Thoracic aorta (tissue), 2 donors: ENCODE measurements around the gene PTGS1. TPM values are rescaled to one million over a fixed set of nuclear protein-coding genes. Genes with fewer than 3 reads are reported as not detected.

Experiments used
- ATAC-seq: fragments of 150-250 bp; one replicate; pipeline ENCODE4 v1.8.0; 2017; ENCODE audit warnings: low read depth; ENCODE audit not compliant: insufficient number of reproducible peaks, low FRiP score
- DNase-seq: peaks from one replicate; pipeline ENCODE4 v3.0.0-alpha.2; 2020; ENCODE audit warnings: low spot score
- H3K27ac ChIP-seq, 2 donors: fragments of 200-600 bp; sonication (generic); 1 replicate in 1 of 2; 2 replicates in 1 of 2; pipeline ENCODE4 v1.5.1; 2016; ENCODE audit warnings: mild to moderate bottlenecking in 2 of 2, moderate library complexity in 2 of 2
- H3K27me3 ChIP-seq: fragments of 200-600 bp; sonication (generic); replicated peaks from 2 replicates; pipeline ENCODE4 v1.6.0; 2016; ENCODE audit warnings: mild to moderate bottlenecking; ENCODE audit not compliant: insufficient read depth
- H3K36me3 ChIP-seq: fragments of 200-600 bp; sonication (generic); one replicate; pipeline ENCODE4 v1.5.1; 2016
- H3K4me1 ChIP-seq, 2 donors: fragments of 200-600 bp; sonication (generic); 1 replicate in 1 of 2; 2 replicates in 1 of 2; pipeline versions ENCODE4 v1.5.1 to v1.6.0; 2016; ENCODE audit warnings: low read depth in 2 of 2, mild to moderate bottlenecking in 1 of 2; ENCODE audit not compliant: control insufficient read depth in 1 of 2
- H3K4me3 ChIP-seq: fragments of 200-600 bp; sonication (generic); 2 replicates; pipeline ENCODE4 v1.5.1; 2016; ENCODE audit warnings: mild to moderate bottlenecking
- H3K9me3 ChIP-seq: fragments of 200-600 bp; sonication (generic); 2 replicates; pipeline ENCODE4 v1.5.1; 2016
- total RNA-seq, 2 donors: library from RNA; depleted of rRNA; stranded (reverse); fragments of >200 nt; gene quantifications; one replicate each; pipeline versions ENCODE4 v1.1.0 to v1.2.3, GENCODE V29; 2016
- TF ChIP-seq, protein P1 (sequence below): fragments of 200-600 bp; sonication (generic); IDR thresholded peaks from one replicate; pipeline ENCODE4 v1.5.1; 2019; ENCODE audit warnings: antibody characterized with exemption

Gene PTGS1
- total RNA-seq, 2 donors from 2014 or later: 10.8 to 13.8 TPM

DNA sequence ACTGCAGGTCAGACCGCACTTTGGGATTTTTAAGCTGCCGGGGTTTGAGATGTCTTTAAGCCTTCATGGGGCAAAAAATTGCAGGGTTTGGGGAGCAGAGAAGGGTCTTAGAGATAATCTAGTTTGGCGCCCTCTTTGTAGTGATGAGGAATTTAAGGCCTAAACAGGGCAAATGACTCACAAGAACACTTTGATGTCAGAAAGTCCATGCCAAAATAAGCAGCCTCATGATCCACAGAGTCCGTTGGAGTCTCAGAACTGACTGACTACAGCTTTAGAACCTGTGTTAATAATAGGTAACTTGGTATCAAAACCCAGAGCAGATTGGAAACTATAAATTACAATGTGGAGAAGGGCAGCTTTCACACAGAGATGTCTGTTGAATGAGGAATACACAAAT, 35.9 kb upstream of the PTGS1 start:
- no peaks in the 10 kb centered on the region for H3K27me3 ChIP-seq
- H3K9me3 ChIP-seq: no peaks in the 10 kb centered on the region
- no peak overlapping the region for H3K4me3 ChIP-seq
- peaks cover 0 to 15% of the 10 kb centered on the region in 2 donors for H3K4me1 ChIP-seq
- ATAC-seq (no peak), DNase-seq (no peak)
- H3K27ac ChIP-seq: no peak overlapping the region
- TF ChIP-seq, protein P1, sequence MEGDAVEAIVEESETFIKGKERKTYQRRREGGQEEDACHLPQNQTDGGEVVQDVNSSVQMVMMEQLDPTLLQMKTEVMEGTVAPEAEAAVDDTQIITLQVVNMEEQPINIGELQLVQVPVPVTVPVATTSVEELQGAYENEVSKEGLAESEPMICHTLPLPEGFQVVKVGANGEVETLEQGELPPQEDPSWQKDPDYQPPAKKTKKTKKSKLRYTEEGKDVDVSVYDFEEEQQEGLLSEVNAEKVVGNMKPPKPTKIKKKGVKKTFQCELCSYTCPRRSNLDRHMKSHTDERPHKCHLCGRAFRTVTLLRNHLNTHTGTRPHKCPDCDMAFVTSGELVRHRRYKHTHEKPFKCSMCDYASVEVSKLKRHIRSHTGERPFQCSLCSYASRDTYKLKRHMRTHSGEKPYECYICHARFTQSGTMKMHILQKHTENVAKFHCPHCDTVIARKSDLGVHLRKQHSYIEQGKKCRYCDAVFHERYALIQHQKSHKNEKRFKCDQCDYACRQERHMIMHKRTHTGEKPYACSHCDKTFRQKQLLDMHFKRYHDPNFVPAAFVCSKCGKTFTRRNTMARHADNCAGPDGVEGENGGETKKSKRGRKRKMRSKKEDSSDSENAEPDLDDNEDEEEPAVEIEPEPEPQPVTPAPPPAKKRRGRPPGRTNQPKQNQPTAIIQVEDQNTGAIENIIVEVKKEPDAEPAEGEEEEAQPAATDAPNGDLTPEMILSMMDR: no peak
- H3K36me3 ChIP-seq: no peaks in the 10 kb centered on the region

DNA sequence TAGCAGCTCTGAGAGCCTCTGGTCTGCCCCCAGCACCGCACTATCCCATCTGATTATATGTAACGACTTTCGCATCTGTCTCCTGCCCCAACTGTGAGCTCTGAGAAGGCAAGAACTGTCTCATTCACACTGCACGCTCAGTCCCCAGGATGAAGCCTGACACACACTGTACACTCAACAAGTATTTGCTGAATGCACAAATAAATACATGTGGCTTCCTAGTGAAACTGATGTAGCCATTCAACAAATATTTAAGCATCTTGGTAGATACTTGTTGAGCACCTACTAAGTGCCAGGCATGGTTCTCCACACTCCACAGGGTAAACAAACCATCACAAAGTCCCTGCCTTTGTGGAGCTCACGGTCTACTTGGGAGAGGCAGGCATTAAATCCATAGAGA, 34.6 kb upstream of the PTGS1 start:
- no peaks in the 10 kb centered on the region for H3K27me3 ChIP-seq
- no peak overlapping the region for H3K27ac ChIP-seq
- ATAC-seq (no peak), DNase-seq (no peak)
- no peaks in the 10 kb centered on the region for H3K9me3 ChIP-seq
- peaks cover 0 to 15% of the 10 kb centered on the region in 2 donors for H3K4me1 ChIP-seq
- no peak overlapping the region for H3K4me3 ChIP-seq
- TF ChIP-seq, protein P1: no peak
- no peaks in the 10 kb centered on the region for H3K36me3 ChIP-seq

DNA sequence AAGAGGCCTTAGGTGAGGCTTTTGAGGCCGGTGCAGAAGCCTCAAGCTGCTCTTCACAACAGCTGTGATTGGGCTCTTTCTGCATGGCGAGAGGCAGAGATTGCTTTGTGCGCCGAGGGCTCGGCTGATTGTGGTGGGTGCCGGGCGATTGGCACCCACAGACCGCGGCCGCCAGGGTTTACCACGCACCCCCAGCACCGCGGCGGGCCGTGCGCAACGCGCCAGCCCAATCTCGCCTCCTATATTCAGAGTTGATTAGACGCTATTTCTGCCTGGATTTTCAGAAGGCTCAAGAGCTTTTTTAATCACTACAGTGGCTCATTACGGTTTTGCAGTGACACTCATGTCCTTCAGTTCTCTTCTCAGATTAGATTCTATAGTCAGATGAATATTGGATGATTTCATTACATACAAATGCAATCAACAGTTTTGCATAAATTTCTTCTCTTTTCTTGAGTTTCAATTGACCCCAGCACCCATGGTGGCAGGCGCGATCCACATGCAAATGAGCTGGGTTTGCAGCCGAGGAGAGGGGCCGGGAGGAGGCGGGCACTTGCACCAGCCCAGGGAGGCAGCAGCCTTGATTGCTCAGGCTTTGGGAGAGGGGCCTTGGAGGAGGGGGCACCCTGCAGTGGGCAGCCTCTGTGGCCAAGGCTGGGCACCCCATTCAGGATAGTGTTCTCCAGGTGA, 33.8 kb upstream of the PTGS1 start:
- Histone ChIP-seq H3K4me1 (peaks cover 0 to 15% of the 10 kb centered on the region in 2 donors), H3K27ac (no peak overlapping the region), H3K9me3 (no peaks in the 10 kb centered on the region), H3K4me3 (no peak overlapping the region), H3K27me3 (no peaks in the 10 kb centered on the region), H3K36me3 (no peaks in the 10 kb centered on the region)
- ATAC-seq (no peak), DNase-seq (no peak)
- TF ChIP-seq, protein P1: no peak

DNA sequence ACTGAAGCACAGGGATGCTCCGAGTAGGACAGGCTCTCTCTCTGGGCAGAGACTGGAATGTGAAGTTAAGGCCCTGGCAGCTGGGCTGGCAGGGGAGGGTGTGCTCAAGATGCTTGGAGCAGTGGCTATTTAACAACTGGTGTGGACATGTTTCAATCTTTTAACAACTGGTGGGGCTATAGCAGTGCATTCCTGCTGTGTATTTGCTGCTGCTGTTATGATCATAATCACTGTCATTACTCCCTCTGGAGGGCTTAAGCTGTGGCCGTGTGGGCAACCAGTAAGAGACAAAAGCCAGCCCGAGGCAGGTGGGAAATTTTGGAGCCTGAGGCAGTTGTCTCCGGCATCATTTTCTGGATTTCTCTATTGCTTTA, 33.3 kb upstream of the PTGS1 start:
- TF ChIP-seq, protein P1: no peak
- Histone ChIP-seq H3K4me3 (no peak overlapping the region), H3K36me3 (no peaks in the 10 kb centered on the region), H3K27me3 (no peaks in the 10 kb centered on the region), H3K9me3 (no peaks in the 10 kb centered on the region), H3K27ac (no peak overlapping the region), H3K4me1 (peaks cover 0 to 15% of the 10 kb centered on the region in 2 donors)
- ATAC-seq (no peak), DNase-seq (no peak)

DNA sequence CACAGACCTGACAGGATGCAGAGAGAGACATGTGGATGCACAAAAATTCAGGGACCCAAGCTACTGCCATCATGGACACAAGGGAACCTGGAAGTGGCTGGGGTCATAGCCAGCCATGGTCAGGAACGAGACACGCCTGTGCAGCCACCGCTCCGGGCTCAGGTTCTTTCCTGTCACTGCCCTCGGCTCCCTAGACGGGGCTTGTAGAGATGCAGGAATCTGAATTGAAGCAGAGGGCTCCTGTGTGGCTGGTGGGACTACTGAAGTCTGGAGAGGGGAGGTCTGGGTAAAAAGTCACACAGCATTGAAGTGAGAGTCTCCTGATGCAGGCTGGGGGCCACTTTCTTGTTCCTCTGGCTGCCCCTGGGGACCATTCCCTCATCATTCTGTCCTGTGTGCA, 32.3 kb upstream of the PTGS1 start:
- Histone ChIP-seq H3K9me3 (no peaks in the 10 kb centered on the region), H3K4me1 (peaks cover 0 to 14% of the 10 kb centered on the region in 2 donors), H3K27ac (no peak overlapping the region), H3K36me3 (no peaks in the 10 kb centered on the region), H3K27me3 (no peaks in the 10 kb centered on the region), H3K4me3 (no peak overlapping the region)
- TF ChIP-seq, protein P1: no peak
- DNase-seq: no peak
- no peak for ATAC-seq
